HCT116 (cell line): ENCODE data around the gene RFTN1. TPM values are rescaled to one million over a fixed set of nuclear protein-coding genes. Genes with fewer than 3 reads are reported as not detected.

Source experiments
- ATAC-seq: fragments of 200-7000 bp; cut with Tn5 transposase; 2 replicates; pipeline ENCODE4 v1.9.1; 2020; ENCODE audit warnings: mild to moderate bottlenecking, moderate library complexity
- BruUV-seq: library from RNA; stranded (reverse); fragments of 400-500 nt; replicated peaks from 2 replicates; lab custom pipeline; 2021; lab: Mats Ljungman, UMichigan
- CTCF ChIA-PET: fragments of 300-600 bp; sonication (Branson Sonifier 250); formaldehyde crosslinking; loops from one replicate; lab custom pipeline; 2021; ENCODE audit warnings: antibody characterized with exemption; lab: Charles Lee
- POLR2A ChIA-PET: fragments of 300-600, 350-600 bp; sonication (Branson Sonifier 250); formaldehyde crosslinking; loops from one replicate; lab custom pipeline; 2021; ENCODE audit warnings: antibody characterized with exemption; lab: Charles Lee
- RAD21 ChIA-PET, 2 experiments: fragments of 300-600 bp; sonication (Branson Sonifier 250); formaldehyde crosslinking; loops; one replicate each; lab custom pipeline; 2023; ENCODE audit warnings: low total read pairs in 2 of 2; ENCODE audit not compliant: uncharacterized antibody in 2 of 2, unreplicated experiment in 2 of 2, low non-redundant PET in 1 of 2; lab: Charles Lee
- DNase-seq: peaks from one replicate; pipeline ENCODE4 v3.0.0-alpha.2; 2010; ENCODE audit warnings: low read depth, low spot score
- H2AFZ ChIP-seq: fragments of 200-600 bp; shearing (Covaris generic), sonication (generic); 2 replicates; pipeline ENCODE4 v1.6.1; 2017; ENCODE audit warnings: low read depth, mixed run types, mixed read lengths, antibody characterized with exemption, low read length; ENCODE audit not compliant: poor library complexity, severe bottlenecking
- H3K27ac ChIP-seq: 2 replicates; pipeline ENCODE4 v1.5.1; 2012; ENCODE audit warnings: low read depth, low read length
- H3K27me3 ChIP-seq: fragments of 200-600 bp; sonication (generic); 2 replicates; pipeline ENCODE4 v1.6.1; 2016; ENCODE audit warnings: mixed run types, low read length, mixed read lengths; ENCODE audit not compliant: insufficient read depth
- H3K36me3 ChIP-seq, 2 experiments: fragments of 200-500 bp in 1 of 2; fragments of 200-600 bp in 1 of 2; sonication (Bioruptor generic) in 1 of 2; sonication (generic) in 1 of 2; 2 replicates each; pipeline versions ENCODE4 v1.5.1 to v1.6.1; 2014 to 2016; ENCODE audit warnings: low read length in 2 of 2, inconsistent platforms in 1 of 2, mixed read lengths in 1 of 2, mixed run types in 1 of 2; ENCODE audit not compliant: insufficient read depth in 2 of 2, control insufficient read depth in 1 of 2
- H3K4me1 ChIP-seq, 2 experiments: fragments of 200-600 bp in 1 of 2; sonication (generic) in 1 of 2; 2 replicates each; pipeline versions ENCODE4 v1.5.1 to v1.6.1; 2012 to 2017; ENCODE audit warnings: low read length in 2 of 2, inconsistent platforms in 1 of 2, mild to moderate bottlenecking in 1 of 2, mixed read lengths in 1 of 2, mixed run types in 1 of 2, moderate library complexity in 1 of 2; ENCODE audit not compliant: insufficient read depth in 2 of 2, control insufficient read depth in 1 of 2
- H3K4me2 ChIP-seq: fragments of 200-600 bp; sonication (generic); 2 replicates; pipeline ENCODE4 v1.6.1; 2017; ENCODE audit warnings: mixed run types, low read length, mixed read lengths
- H3K4me3 ChIP-seq, 2 experiments: fragments of 200-600 bp in 1 of 2; sonication (generic) in 1 of 2; replicated peaks in 1 of 2; 2 replicates each; pipeline ENCODE4 v1.5.1; 2011 to 2016; ENCODE audit warnings: low read length in 2 of 2, control low read depth in 1 of 2, low read depth in 1 of 2, mild to moderate bottlenecking in 1 of 2, mixed read lengths in 1 of 2, mixed run types in 1 of 2
- H3K79me2 ChIP-seq: fragments of 200-600 bp; sonication (generic); 2 replicates; pipeline ENCODE4 v1.6.1; 2017; ENCODE audit warnings: mild to moderate bottlenecking, mixed run types, low read length, moderate library complexity, mixed read lengths; ENCODE audit not compliant: insufficient read depth
- H3K9ac ChIP-seq: fragments of 200-600 bp; sonication (generic); 2 replicates; pipeline ENCODE4 v1.6.1; 2016; ENCODE audit warnings: low read length, mixed read lengths
- H3K9me2 ChIP-seq: fragments of 200-600 bp; sonication (generic), shearing (Covaris generic); 2 replicates; pipeline ENCODE4 v1.6.1; 2017; ENCODE audit warnings: mixed run types, mild to moderate bottlenecking, moderate library complexity; ENCODE audit not compliant: insufficient read depth
- H3K9me3 ChIP-seq, 2 experiments: fragments of 200-500 bp in 1 of 2; fragments of 200-600 bp in 1 of 2; sonication (Bioruptor generic) in 1 of 2; sonication (generic) in 1 of 2; 2 replicates each; pipeline ENCODE4 v1.6.1; 2014 to 2017; ENCODE audit warnings: low read length in 2 of 2, mixed read lengths in 2 of 2, inconsistent platforms in 1 of 2, low read depth in 1 of 2, mild to moderate bottlenecking in 1 of 2, mixed run types in 1 of 2, moderate library complexity in 1 of 2; ENCODE audit not compliant: control insufficient read depth in 1 of 2, insufficient read depth in 1 of 2
- H4K20me1 ChIP-seq: fragments of 200-600 bp; sonication (generic), shearing (Covaris generic); 2 replicates; pipeline ENCODE4 v1.6.1; 2017; ENCODE audit warnings: mixed run types, mild to moderate bottlenecking, moderate library complexity; ENCODE audit not compliant: insufficient read depth
- ATF3 ChIP-seq: IDR thresholded peaks from 2 replicates; pipeline ENCODE4 v1.6.1; 2012
- CBX3 ChIP-seq: IDR thresholded peaks from 2 replicates; pipeline ENCODE4 v1.6.1; 2012; ENCODE audit warnings: low read depth
- CTCF ChIP-seq, 3 experiments: fragments of 200-600 bp in 1 of 3; sonication (generic) in 1 of 3; IDR thresholded peaks in 2 of 3; conservative IDR thresholded peaks in 1 of 3; 2 replicates each; pipeline ENCODE4 v1.5.1; 2012 to 2017; ENCODE audit warnings: low read depth in 2 of 3, low read length in 2 of 3, antibody characterized with exemption in 1 of 3, borderline replicate concordance in 1 of 3, control low read depth in 1 of 3, mild to moderate bottlenecking in 1 of 3, mixed read lengths in 1 of 3, mixed run types in 1 of 3, moderate library complexity in 1 of 3; ENCODE audit not compliant: insufficient read depth in 1 of 3
- ELF1 ChIP-seq: IDR thresholded peaks from 2 replicates; pipeline ENCODE4 v1.6.1; 2012; ENCODE audit warnings: low read depth, borderline replicate concordance
- EZH2 ChIP-seq: fragments of 200-600 bp; sonication (generic); IDR thresholded peaks from 2 replicates; pipeline ENCODE4 v1.6.1; 2017; ENCODE audit warnings: antibody characterized with exemption, mixed run types
- EZH2phosphoT487 ChIP-seq: fragments of 200-600 bp; IDR thresholded peaks from 2 replicates; pipeline ENCODE4 v1.6.1; 2018; ENCODE audit warnings: antibody characterized with exemption, borderline replicate concordance
- MAX ChIP-seq: IDR thresholded peaks from 2 replicates; pipeline ENCODE4 v1.6.1; 2012
- RAD21 ChIP-seq: IDR thresholded peaks from 2 replicates; pipeline ENCODE4 v1.6.1; 2012; ENCODE audit warnings: low read depth, mild to moderate bottlenecking
- SRF ChIP-seq: IDR thresholded peaks from 2 replicates; pipeline ENCODE4 v1.6.1; 2012; ENCODE audit warnings: low read depth
- TCF7L2 ChIP-seq: IDR thresholded peaks from 2 replicates; pipeline ENCODE4 v1.7.0; 2011; ENCODE audit warnings: borderline replicate concordance, inconsistent platforms; ENCODE audit not compliant: insufficient read depth, insufficient read length; ENCODE audit errors: extremely low read depth
- ZFX ChIP-seq: fragments of 450-650 bp; IDR thresholded peaks from 2 replicates; pipeline ENCODE4 v1.6.1; 2017
- ZNF274 ChIP-seq: fragments of 200-500 bp; sonication (Bioruptor generic); IDR thresholded peaks from 2 replicates; pipeline ENCODE4 v1.6.1; 2014; ENCODE audit warnings: mild to moderate bottlenecking, low read depth, low read length, inconsistent platforms
- intact Hi-C: fragments of 100-400 bp; cut with micrococcal nuclease; formaldehyde crosslinking; loops from 2 replicates; pipeline ENCODE4 v1.10.0; 2022
- total RNA-seq: library from RNA; stranded (reverse); gene quantifications from one replicate; pipeline ENCODE4 v1.2.1, GENCODE V29; 2021; ENCODE audit not compliant: unreplicated experiment

RFTN1 gene
- total RNA-seq, 1 experiment from 2014 or later = 3.9 TPM

GRCh38 chr3:16494094-16494493, 19.4 kb downstream of the RFTN1 start:
- Histone ChIP-seq H3K4me1 (no peaks in the 10 kb centered on the region), H3K36me3 (no peaks in the 10 kb centered on the region), H3K9ac (no peak overlapping the region), H3K27me3 (no peaks in the 10 kb centered on the region), H4K20me1 (no peaks in the 10 kb centered on the region), H3K4me2 (no peak overlapping the region), H3K79me2 (no peaks in the 10 kb centered on the region), H3K27ac (no peak overlapping the region), H3K4me3 (no peak overlapping the region), H2AFZ (no peak overlapping the region), H3K9me2 (no peaks in the 10 kb centered on the region), H3K9me3 (no peaks in the 10 kb centered on the region)
- no TSS peak for BruUV-seq
- ChIA-PET POLR2A (no interaction called here), CTCF (no interaction called here), RAD21 (no interaction called here)
- intact Hi-C loops = no loop called here
- ATAC-seq (no peak), DNase-seq (no peak)
- TF ChIP-seq ATF3 (no peak), ZNF274 (no peak), CBX3 (no peak), MAX (no peak), ZFX (no peak), RAD21 (no peak), SRF (no peak), EZH2phosphoT487 (no peak), TCF7L2 (no peak), ELF1 (no peak), EZH2 (no peak), CTCF (IDR thresholded peaks at IDR 0.05 in 2 of 3, conservative IDR thresholded peaks at IDR 0.05 in 1 of 3; ENCODE audit: borderline replicate concordance in 1 of 3, insufficient read depth in 1 of 3, low read depth in 2 of 3, low read length in 2 of 3) (no peak)
